SU-DHL-6 (cell line): ENCODE measurements around the gene ITPR1.

Experiments
- EZH2phosphoT487 ChIP-seq: fragments of 200-600 bp; sonication (generic), shearing (Covaris generic); conservative IDR thresholded peaks from 2 replicates; pipeline ENCODE4 v1.6.1; 2018; ENCODE audit warnings: mild to moderate bottlenecking, antibody characterized with exemption, low read length, moderate library complexity, mixed read lengths
- TF ChIP-seq, protein P1 (sequence below): fragments of 200-600 bp; sonication (generic); IDR thresholded peaks from one replicate; pipeline ENCODE4 v1.5.1; 2017; ENCODE audit warnings: antibody characterized with exemption, mild to moderate bottlenecking, low read length, moderate library complexity; ENCODE audit not compliant: insufficient read depth, poor library complexity, severe bottlenecking

DNA sequence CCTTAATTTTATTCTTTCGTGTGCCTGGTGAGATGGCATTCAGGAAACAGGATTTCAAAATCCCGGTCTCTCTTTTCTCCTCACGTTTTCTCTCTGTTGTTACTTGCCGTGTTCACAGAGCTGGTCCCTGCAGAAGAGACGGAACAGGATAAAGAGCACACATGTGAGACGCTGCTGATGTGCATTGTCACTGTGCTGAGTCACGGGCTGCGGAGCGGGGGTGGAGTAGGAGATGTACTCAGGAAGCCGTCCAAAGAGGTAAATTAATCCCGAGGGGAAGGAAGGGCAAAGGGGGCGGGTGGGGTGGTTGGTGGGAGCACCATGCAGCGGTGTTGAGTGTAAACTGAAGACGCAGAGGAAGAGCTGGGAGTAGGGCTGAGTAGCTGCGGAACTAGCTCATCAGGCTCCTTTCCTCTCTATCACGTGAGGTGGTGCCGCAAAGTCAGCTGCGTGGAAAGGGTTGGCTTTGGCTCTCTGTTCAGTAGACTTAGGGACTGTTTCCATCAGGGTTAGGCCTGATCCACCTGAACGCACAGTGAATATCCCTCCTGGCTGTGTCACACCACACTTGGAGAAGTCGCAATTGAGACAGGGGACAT, 321.3 kb downstream of the ITPR1 start:
- TF ChIP-seq, protein P1, sequence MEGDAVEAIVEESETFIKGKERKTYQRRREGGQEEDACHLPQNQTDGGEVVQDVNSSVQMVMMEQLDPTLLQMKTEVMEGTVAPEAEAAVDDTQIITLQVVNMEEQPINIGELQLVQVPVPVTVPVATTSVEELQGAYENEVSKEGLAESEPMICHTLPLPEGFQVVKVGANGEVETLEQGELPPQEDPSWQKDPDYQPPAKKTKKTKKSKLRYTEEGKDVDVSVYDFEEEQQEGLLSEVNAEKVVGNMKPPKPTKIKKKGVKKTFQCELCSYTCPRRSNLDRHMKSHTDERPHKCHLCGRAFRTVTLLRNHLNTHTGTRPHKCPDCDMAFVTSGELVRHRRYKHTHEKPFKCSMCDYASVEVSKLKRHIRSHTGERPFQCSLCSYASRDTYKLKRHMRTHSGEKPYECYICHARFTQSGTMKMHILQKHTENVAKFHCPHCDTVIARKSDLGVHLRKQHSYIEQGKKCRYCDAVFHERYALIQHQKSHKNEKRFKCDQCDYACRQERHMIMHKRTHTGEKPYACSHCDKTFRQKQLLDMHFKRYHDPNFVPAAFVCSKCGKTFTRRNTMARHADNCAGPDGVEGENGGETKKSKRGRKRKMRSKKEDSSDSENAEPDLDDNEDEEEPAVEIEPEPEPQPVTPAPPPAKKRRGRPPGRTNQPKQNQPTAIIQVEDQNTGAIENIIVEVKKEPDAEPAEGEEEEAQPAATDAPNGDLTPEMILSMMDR, result no peak
- no peak for TF ChIP-seq EZH2phosphoT487
